ENCODE results near the gene BMS1. TPM values are rescaled to one million over a fixed set of nuclear protein-coding genes. Genes with fewer than 3 reads are reported as not detected.
"Not testable (repeated sequence)": the region's sequence is repeated elsewhere in the genome, so short reads cannot be mapped to it uniquely, and the experiment has no call there.

BMS1 gene
- 10 to 100 TPM; 40.3 to 40.4 TPM for total RNA-seq
- polyA plus RNA-seq: 16.6 TPM

GRCh38 chr10:42782446-42783180, at the start of gene BMS1:
TSS of gene BMS1 (plus strand) at chr10:42782795. CDS start at chr10:42784395, 1,600 bp downstream.
- Mint-ChIP-seq H3K27me3 (peaks cover 6 to 13% of the 10 kb centered on the region in 2 donors), H3K27ac (peak within 1 kb of the TSS; percentile 88 to 99 (median 98)), H3K4me3 (peak within 1 kb of the TSS; percentile 94 to 100 (median 98)), H3K4me1 (peaks cover 42 to 49% (median 48%) of the 10 kb centered on the region in 3 donors), H3K36me3 (peaks cover 4 to 39% (median 15%) of the 10 kb centered on the region in 3 donors), H3K9me3 (no peaks in the 10 kb centered on the region)
- Histone ChIP-seq H3K4me3 (ENCODE audit: low read length) (peak within 1 kb of the TSS; percentile 95), H3K9me3 (ENCODE audit: low read length) (no peaks in the 10 kb centered on the region), H3K27me3 (ENCODE audit: insufficient read depth, low read length, poor library complexity, severe bottlenecking) (no peaks in the 10 kb centered on the region), H3K27ac (ENCODE audit: low read depth, low read length) (peak within 1 kb of the TSS; percentile 95), H3K36me3 (ENCODE audit: insufficient read depth, low read length) (peaks cover 11% of the 10 kb centered on the region), H3K4me1 (ENCODE audit: insufficient read depth, low read length) (peaks cover 15% of the 10 kb centered on the region)
- ChIA-PET CTCF (interaction anchor here (1.1 to 1.3 kb wide), 2 partner anchors 20 to 29 kb away, joined by 3 to 4 read pairs; no protein-coding TSS in a partner anchor), POLR2A (interaction anchor here (1.0 kb wide), 1 partner anchor 355 kb away, joined by 6 read pairs; no protein-coding TSS in a partner anchor)
- peak; percentile 67 to 89 (median 86) for DNase-seq

GRCh38 chr10:42734536-42734935, 48.1 kb upstream of the BMS1 start:
- Mint-ChIP-seq H3K27me3 (peaks cover 7 to 42% of the 10 kb centered on the region in 2 donors), H3K4me1 (no peaks in the 10 kb centered on the region), H3K36me3 (no peaks in the 10 kb centered on the region), H3K4me3 (no peak overlapping the region), H3K9me3 (peaks cover 0 to 2% (median 0%) of the 10 kb centered on the region in 5 donors), H3K27ac (no peak overlapping the region)
- Histone ChIP-seq H3K36me3 (ENCODE audit: insufficient read depth, low read length) (no peaks in the 10 kb centered on the region), H3K4me1 (ENCODE audit: insufficient read depth, low read length) (no peaks in the 10 kb centered on the region), H3K27ac (ENCODE audit: low read depth, low read length) (no peak overlapping the region), H3K4me3 (ENCODE audit: low read length) (no peak overlapping the region), H3K27me3 (ENCODE audit: insufficient read depth, low read length, poor library complexity, severe bottlenecking) (no peaks in the 10 kb centered on the region), H3K9me3 (ENCODE audit: low read length) (no peaks in the 10 kb centered on the region)
- no peak for DNase-seq
- ChIA-PET CTCF (no interaction called here), POLR2A (no interaction called here)

GRCh38 chr10:42738679-42739078, 43.9 kb upstream of the BMS1 start:
- Histone ChIP-seq H3K9me3 (ENCODE audit: low read length) (no peaks in the 10 kb centered on the region), H3K36me3 (ENCODE audit: insufficient read depth, low read length) (no peaks in the 10 kb centered on the region), H3K4me3 (ENCODE audit: low read length) (no peak overlapping the region), H3K4me1 (ENCODE audit: insufficient read depth, low read length) (no peaks in the 10 kb centered on the region), H3K27me3 (ENCODE audit: insufficient read depth, low read length, poor library complexity, severe bottlenecking) (no peaks in the 10 kb centered on the region), H3K27ac (ENCODE audit: low read depth, low read length) (no peak overlapping the region)
- H3K27me3 Mint-ChIP-seq: peaks cover 6 to 28% of the 10 kb centered on the region in 2 donors
- no peak overlapping the region for H3K27ac Mint-ChIP-seq
- no peaks in the 10 kb centered on the region for H3K4me1 Mint-ChIP-seq
- ChIA-PET POLR2A (no interaction called here), CTCF (no interaction called here)
- no peak overlapping the region for H3K4me3 Mint-ChIP-seq
- H3K36me3 Mint-ChIP-seq: peaks cover 0 to 6% (median 0%) of the 10 kb centered on the region in 3 donors
- peaks cover 22 to 31% (median 26%) of the 10 kb centered on the region in 5 donors for H3K9me3 Mint-ChIP-seq
- DNase-seq: no peak

GRCh38 chr10:42741536-42741935, 41.1 kb upstream of the BMS1 start:
- H3K36me3 Mint-ChIP-seq; H3K27ac Mint-ChIP-seq; H3K4me3 ChIP-seq (ENCODE audit: low read length); CTCF ChIA-PET; H3K27me3 ChIP-seq (ENCODE audit: insufficient read depth, low read length, poor library complexity, severe bottlenecking); DNase-seq; H3K9me3 ChIP-seq (ENCODE audit: low read length); H3K4me3 Mint-ChIP-seq; H3K36me3 ChIP-seq (ENCODE audit: insufficient read depth, low read length); H3K27ac ChIP-seq (ENCODE audit: low read depth, low read length); H3K4me1 ChIP-seq (ENCODE audit: insufficient read depth, low read length); H3K4me1 Mint-ChIP-seq; POLR2A ChIA-PET: not testable (repeated sequence)
- H3K9me3 Mint-ChIP-seq: peaks cover 23 to 31% (median 26%) of the 10 kb centered on the region in 5 donors
- peaks cover 11 to 32% of the 10 kb centered on the region in 2 donors for H3K27me3 Mint-ChIP-seq

GRCh38 chr10:42743697-42744096, 38.9 kb upstream of the BMS1 start:
- Mint-ChIP-seq H3K27ac (no peak overlapping the region), H3K4me1 (no peaks in the 10 kb centered on the region), H3K4me3 (no peak overlapping the region), H3K27me3 (peaks cover 11 to 21% of the 10 kb centered on the region in 2 donors), H3K9me3 (peaks cover 23 to 31% (median 25%) of the 10 kb centered on the region in 5 donors), H3K36me3 (peaks cover 0 to 6% (median 0%) of the 10 kb centered on the region in 3 donors)
- no peaks in the 10 kb centered on the region for H3K9me3 ChIP-seq (ENCODE audit: low read length)
- ChIA-PET POLR2A (no interaction called here), CTCF (no interaction called here)
- no peak overlapping the region for H3K27ac ChIP-seq (ENCODE audit: low read depth, low read length)
- H3K27me3 ChIP-seq (ENCODE audit: insufficient read depth, low read length, poor library complexity, severe bottlenecking): no peaks in the 10 kb centered on the region
- H3K4me1 ChIP-seq (ENCODE audit: insufficient read depth, low read length): no peaks in the 10 kb centered on the region
- no peak overlapping the region for H3K4me3 ChIP-seq (ENCODE audit: low read length)
- DNase-seq: no peak
- no peaks in the 10 kb centered on the region for H3K36me3 ChIP-seq (ENCODE audit: insufficient read depth, low read length)

- Mint-ChIP-seq H3K36me3 (peaks cover 0 to 6% (median 0%) of the 10 kb centered on the region in 3 donors), H3K4me1 (no peaks in the 10 kb centered on the region), H3K4me3 (no peak overlapping the region), H3K9me3 (peaks cover 23 to 31% (median 25%) of the 10 kb centered on the region in 5 donors), H3K27ac (no peak overlapping the region), H3K27me3 (peaks cover 11 to 21% of the 10 kb centered on the region in 2 donors)
- DNase-seq: no peak
- H3K4me1 ChIP-seq (ENCODE audit: insufficient read depth, low read length): no peaks in the 10 kb centered on the region
- no peak overlapping the region for H3K27ac ChIP-seq (ENCODE audit: low read depth, low read length)
- no peaks in the 10 kb centered on the region for H3K9me3 ChIP-seq (ENCODE audit: low read length)
- ChIA-PET POLR2A (no interaction called here), CTCF (no interaction called here)
- H3K4me3 ChIP-seq (ENCODE audit: low read length): no peak overlapping the region
- H3K36me3 ChIP-seq (ENCODE audit: insufficient read depth, low read length): no peaks in the 10 kb centered on the region
- H3K27me3 ChIP-seq (ENCODE audit: insufficient read depth, low read length, poor library complexity, severe bottlenecking): no peaks in the 10 kb centered on the region
Observed at GRCh38 chr10:42744134-42744701, 38.4 kb upstream of the BMS1 start.

- Mint-ChIP-seq H3K4me3 (peak overlapping the region; percentile 76 to 93 (median 82)), H3K9me3 (no peaks in the 10 kb centered on the region), H3K27me3 (peaks cover 42 to 73% of the 10 kb centered on the region in 2 donors), H3K4me1 (peaks cover 0 to 21% (median 3%) of the 10 kb centered on the region in 3 donors), H3K27ac (no peak overlapping the region), H3K36me3 (no peaks in the 10 kb centered on the region)
- no peaks in the 10 kb centered on the region for H3K36me3 ChIP-seq (ENCODE audit: insufficient read depth, low read length)
- ChIA-PET CTCF (interaction anchor here (1.5 to 3.2 kb wide), 6 partner anchors 9 to 710 kb away, joined by 3 to 14 read pairs (median 4); partner anchors contain the start of gene BMS1), POLR2A (no interaction called here)
- H3K27me3 ChIP-seq (ENCODE audit: insufficient read depth, low read length, poor library complexity, severe bottlenecking): peaks cover 32% of the 10 kb centered on the region
- H3K9me3 ChIP-seq (ENCODE audit: low read length): no peaks in the 10 kb centered on the region
- peak; percentile 43 to 64 (median 49) for DNase-seq
- peaks cover 5% of the 10 kb centered on the region for H3K4me1 ChIP-seq (ENCODE audit: insufficient read depth, low read length)
- H3K4me3 ChIP-seq (ENCODE audit: low read length): peak overlapping the region; percentile 25
- no peak overlapping the region for H3K27ac ChIP-seq (ENCODE audit: low read depth, low read length)
Observed at GRCh38 chr10:42753126-42753506, 29.5 kb upstream of the BMS1 start.

GRCh38 chr10:42753507-42754154, 29.0 kb upstream of the BMS1 start:
- H3K4me3 Mint-ChIP-seq: peak overlapping the region; percentile 76 to 93 (median 82)
- peaks cover 0 to 21% (median 3%) of the 10 kb centered on the region in 3 donors for H3K4me1 Mint-ChIP-seq
- H3K36me3 Mint-ChIP-seq: no peaks in the 10 kb centered on the region
- CTCF ChIA-PET: interaction anchor here (0.8 to 3.2 kb wide), 8 partner anchors 8 to 709 kb away, joined by 3 to 14 read pairs (median 4); partner anchors contain the start of gene BMS1
- H3K9me3 ChIP-seq (ENCODE audit: low read length): no peaks in the 10 kb centered on the region
- peak overlapping the region; percentile 25 for H3K4me3 ChIP-seq (ENCODE audit: low read length)
- no peak overlapping the region for H3K27ac ChIP-seq (ENCODE audit: low read depth, low read length)
- POLR2A ChIA-PET: no interaction called here
- no peak overlapping the region for H3K27ac Mint-ChIP-seq
- H3K27me3 ChIP-seq (ENCODE audit: insufficient read depth, low read length, poor library complexity, severe bottlenecking): peaks cover 32% of the 10 kb centered on the region
- H3K4me1 ChIP-seq (ENCODE audit: insufficient read depth, low read length): peaks cover 5% of the 10 kb centered on the region
- H3K27me3 Mint-ChIP-seq: peaks cover 44 to 72% of the 10 kb centered on the region in 2 donors
- peak in 1 of 5 donors; percentile 5 for DNase-seq
- no peaks in the 10 kb centered on the region for H3K36me3 ChIP-seq (ENCODE audit: insufficient read depth, low read length)
- H3K9me3 Mint-ChIP-seq: no peaks in the 10 kb centered on the region

All from CD8-positive, alpha-beta memory T cell (primary cell).